ENCODE data around the gene SLC1A5. TPM values are rescaled to one million over a fixed set of nuclear protein-coding genes. Genes with fewer than 3 reads are reported as not detected.

Gene SLC1A5
- 247 to 297 TPM (median 272 TPM) in 5 replicates for total RNA-seq (2022; extraction: Qiagen RNA extraction; ENCODE audit: low read depth)

GRCh38 chr19:46788262-46788967, at the start of gene SLC1A5:
Gene SLC1A5, minus strand, starts transcription at chr19:46788594. Its CDS starts 629 bp downstream, at chr19:46787965.

GRCh38 chr19:46746281-46747057, 41.9 kb downstream of the SLC1A5 start, which contains the start of gene STRN4:
Gene STRN4, minus strand, starts transcription at chr19:46746450. Its CDS starts 20 bp downstream, at chr19:46746430.

GRCh38 chr19:46745521-46746280, 42.7 kb downstream of the SLC1A5 start, which contains the start of gene FKRP:
Gene FKRP, plus strand, starts transcription at chr19:46746057. Its CDS starts 9,394 bp downstream, at chr19:46755451.

Other genes with a start within 250 kb of the SLC1A5 start
- gene CALM3, start 187.3 kb downstream of the SLC1A5 start, total RNA-seq (2022; extraction: Qiagen RNA extraction; ENCODE audit: low read depth), result 190 to 272 TPM (median 235 TPM) in 5 replicates
- 0.05 to 0.10 TPM (median 0.08 TPM) in 3 of 5 replicates, not detected in the others for gene PTGIR, start 163.5 kb downstream of the SLC1A5 start, total RNA-seq (2022; extraction: Qiagen RNA extraction; ENCODE audit: low read depth)
- gene GNG8, start 152.4 kb downstream of the SLC1A5 start, total RNA-seq (2022; extraction: Qiagen RNA extraction; ENCODE audit: low read depth), result not detected in 5 replicates
- gene DACT3, start 127.4 kb downstream of the SLC1A5 start, total RNA-seq (2022; extraction: Qiagen RNA extraction; ENCODE audit: low read depth), result 0.27 to 0.49 TPM (median 0.32 TPM) in 5 replicates
- gene PRKD2, start 71.5 kb downstream of the SLC1A5 start, total RNA-seq (2022; extraction: Qiagen RNA extraction; ENCODE audit: low read depth), result 27.0 to 34.5 TPM (median 30.5 TPM) in 5 replicates
- 19.5 to 24.1 TPM (median 21.8 TPM) in 5 replicates for gene FKRP, start 42.5 kb downstream of the SLC1A5 start, total RNA-seq (2022; extraction: Qiagen RNA extraction; ENCODE audit: low read depth)
- 77.3 to 91.9 TPM (median 81.9 TPM) in 5 replicates for gene STRN4, start 42.1 kb downstream of the SLC1A5 start, total RNA-seq (2022; extraction: Qiagen RNA extraction; ENCODE audit: low read depth)
- gene AP2S1, start 62.3 kb upstream of the SLC1A5 start, total RNA-seq (2022; extraction: Qiagen RNA extraction; ENCODE audit: low read depth), result 246 to 308 TPM (median 280 TPM) in 5 replicates
- gene ARHGAP35, start 72.4 kb upstream of the SLC1A5 start, total RNA-seq (2022; extraction: Qiagen RNA extraction; ENCODE audit: low read depth), result 26.0 to 34.4 TPM (median 32.7 TPM) in 5 replicates
- gene NPAS1, start 231.2 kb upstream of the SLC1A5 start, total RNA-seq (2022; extraction: Qiagen RNA extraction; ENCODE audit: low read depth), result 4.2 to 7.4 TPM (median 5.5 TPM) in 5 replicates

Measured in A549 treated with DMSO at 1 μM for 4 hours (cell line).